SK-N-SH (cell line): ENCODE measurements around the gene SPAAR. TPM values are rescaled to one million over a fixed set of nuclear protein-coding genes. Genes with fewer than 3 reads are reported as not detected.

Source experiments
- CTCF ChIA-PET: fragments of 300-600, 350-600 bp; formaldehyde crosslinking; extraction: SDS; loops from one replicate; lab custom pipeline; 2021; lab: Yijun Ruan, JAX
- POLR2A ChIA-PET: fragments of 350-600 bp; sonication (Branson Sonifier 250); formaldehyde crosslinking; extraction: SDS; loops from one replicate; lab custom pipeline; 2020; ENCODE audit warnings: antibody characterized with exemption, inconsistent platforms; lab: Yijun Ruan, JAX
- DNase-seq: peaks from one replicate; pipeline ENCODE4 v3.0.0; 2012
- H2AFZ ChIP-seq: fragments of 200-600 bp; sonication (generic); 2 replicates; pipeline ENCODE4 v1.8.1; 2016; ENCODE audit warnings: antibody characterized with exemption, mild to moderate bottlenecking, low read depth
- H3F3A ChIP-seq: fragments of 200-600 bp; sonication (generic); replicated peaks from 2 replicates; pipeline ENCODE3; 2016; ENCODE audit warnings: antibody characterized with exemption, mild to moderate bottlenecking; ENCODE audit not compliant: insufficient read depth
- H3K27ac ChIP-seq, 2 experiments: fragments of 200-500 bp in 1 of 2; fragments of 200-600 bp in 1 of 2; sonication (Bioruptor generic) in 1 of 2; sonication (generic), shearing (Covaris generic) in 1 of 2; 2 replicates each; pipeline versions ENCODE4 v1.5.1 to v1.6.1; 2014 to 2016; ENCODE audit warnings: low read depth in 2 of 2, inconsistent platforms in 1 of 2, low read length in 1 of 2, mild to moderate bottlenecking in 1 of 2, mixed read lengths in 1 of 2
- H3K27me3 ChIP-seq: fragments of 200-600 bp; sonication (generic), shearing (Covaris generic); 2 replicates; pipeline ENCODE4 v1.6.1; 2016; ENCODE audit warnings: mixed run types; ENCODE audit not compliant: insufficient read depth
- H3K36me3 ChIP-seq, 2 experiments: fragments of 200-500 bp in 1 of 2; fragments of 200-600 bp in 1 of 2; sonication (Bioruptor generic) in 1 of 2; sonication (generic) in 1 of 2; replicated peaks in 1 of 2; 2 replicates each; pipeline versions ENCODE3 to v1.5.1; 2014 to 2016; ENCODE audit warnings: low read length in 1 of 2, mild to moderate bottlenecking in 1 of 2; ENCODE audit not compliant: insufficient read depth in 2 of 2, control insufficient read depth in 1 of 2
- H3K4me1 ChIP-seq, 2 experiments: fragments of 200-500 bp in 1 of 2; fragments of 200-600 bp in 1 of 2; sonication (Bioruptor generic) in 1 of 2; sonication (generic), shearing (Covaris generic) in 1 of 2; 2 replicates each; pipeline versions ENCODE4 v1.5.1 to v1.6.1; 2014 to 2016; ENCODE audit warnings: low read depth in 1 of 2, low read length in 1 of 2, mixed run types in 1 of 2; ENCODE audit not compliant: insufficient read depth in 2 of 2, control insufficient read depth in 1 of 2
- H3K4me2 ChIP-seq: fragments of 200-600 bp; sonication (generic), shearing (Covaris generic); 2 replicates; pipeline ENCODE4 v1.6.1; 2017; ENCODE audit warnings: mixed run types
- H3K4me3 ChIP-seq, 2 experiments: fragments of 200-500 bp in 1 of 2; fragments of 200-600 bp in 1 of 2; sonication (Bioruptor generic) in 1 of 2; sonication (generic), shearing (Covaris generic) in 1 of 2; 2 replicates each; pipeline versions ENCODE4 v1.5.1 to v1.8.1; 2014 to 2016; ENCODE audit warnings: low read depth in 2 of 2, inconsistent platforms in 1 of 2, low read length in 1 of 2, mild to moderate bottlenecking in 1 of 2, mixed read lengths in 1 of 2, moderate library complexity in 1 of 2
- H3K79me2 ChIP-seq: fragments of 200-600 bp; sonication (generic); 2 replicates; pipeline ENCODE4 v1.8.1; 2017; ENCODE audit warnings: mild to moderate bottlenecking; ENCODE audit not compliant: insufficient read depth
- H3K9ac ChIP-seq: fragments of 200-600 bp; sonication (generic); 2 replicates; pipeline ENCODE4 v1.6.1; 2017; ENCODE audit warnings: mixed run types
- H3K9me2 ChIP-seq: fragments of 200-600 bp; sonication (generic); 2 replicates; pipeline ENCODE4 v1.6.1; 2017; ENCODE audit warnings: mixed run types
- H3K9me3 ChIP-seq: fragments of 200-600 bp; sonication (generic); 2 replicates; pipeline ENCODE4 v1.6.1; 2017; ENCODE audit warnings: mixed run types, mild to moderate bottlenecking, moderate library complexity
- H4K20me1 ChIP-seq: fragments of 200-600 bp; sonication (generic); 2 replicates; pipeline ENCODE4 v1.6.1; 2017; ENCODE audit warnings: mild to moderate bottlenecking, mixed run types; ENCODE audit not compliant: insufficient read depth
- ELF1 ChIP-seq: IDR thresholded peaks from 2 replicates; pipeline ENCODE4 v1.4.0; 2012
- EP300 ChIP-seq, 2 experiments: IDR thresholded peaks; 2 replicates each; pipeline versions ENCODE4 v1.4.0 to v1.6.1; 2012; ENCODE audit warnings: borderline replicate concordance in 1 of 2, low read depth in 1 of 2, low read length in 1 of 2
- EZH2phosphoT487 ChIP-seq: fragments of 200-600 bp; sonication (generic); IDR thresholded peaks from 2 replicates; pipeline ENCODE4 v1.6.1; 2017; ENCODE audit warnings: low read depth, mixed run types, mild to moderate bottlenecking, antibody characterized with exemption, moderate library complexity, borderline replicate concordance
- GABPA ChIP-seq: IDR thresholded peaks from 2 replicates; pipeline ENCODE4 v1.4.0; 2012; ENCODE audit warnings: low read depth, mild to moderate bottlenecking
- IRF3 ChIP-seq: fragments of 150-350 bp; IDR thresholded peaks from 2 replicates; pipeline ENCODE4 v1.6.1; 2016; ENCODE audit warnings: mild to moderate bottlenecking, low read depth, low read length
- JUND ChIP-seq: IDR thresholded peaks from 2 replicates; pipeline ENCODE4 v1.4.0; 2012
- MAX ChIP-seq: IDR thresholded peaks from 2 replicates; pipeline ENCODE4 v1.4.0; 2012; ENCODE audit warnings: low read depth
- MXI1 ChIP-seq: IDR thresholded peaks from 2 replicates; pipeline ENCODE4 v1.6.1; 2012; ENCODE audit warnings: mild to moderate bottlenecking, low read depth, low read length, improper control_type of control experiment
- NFIC ChIP-seq: IDR thresholded peaks from 2 replicates; pipeline ENCODE4 v1.4.0; 2012; ENCODE audit warnings: borderline replicate concordance
- NRF1 ChIP-seq: IDR thresholded peaks from 2 replicates; pipeline ENCODE4 v1.6.1; 2012; ENCODE audit warnings: low read depth, mild to moderate bottlenecking, low read length
- REST ChIP-seq: IDR thresholded peaks from 2 replicates; pipeline ENCODE4 v1.6.1; 2012; ENCODE audit warnings: mild to moderate bottlenecking, low read depth, low read length, moderate library complexity
- RFX5 ChIP-seq: IDR thresholded peaks from 2 replicates; pipeline ENCODE4 v1.6.1; 2012; ENCODE audit warnings: mild to moderate bottlenecking, improper control_type of control experiment, low read length
- RXRA ChIP-seq: IDR thresholded peaks from 2 replicates; pipeline ENCODE4 v1.4.0; 2012; ENCODE audit warnings: low read depth, mild to moderate bottlenecking, borderline replicate concordance
- SIN3A ChIP-seq: IDR thresholded peaks from 2 replicates; pipeline ENCODE4 v1.6.1; 2012; ENCODE audit warnings: low read depth, mild to moderate bottlenecking, low read length, moderate library complexity, borderline replicate concordance
- SMC3 ChIP-seq: IDR thresholded peaks from 2 replicates; pipeline ENCODE4 v1.6.1; 2012; ENCODE audit warnings: low read depth, low read length, improper control_type of control experiment
- TAF1 ChIP-seq: IDR thresholded peaks from 2 replicates; pipeline ENCODE4 v1.6.1; 2012; ENCODE audit warnings: low read depth, mild to moderate bottlenecking, low read length, moderate library complexity, borderline replicate concordance
- TCF12 ChIP-seq: IDR thresholded peaks from 2 replicates; pipeline ENCODE4 v1.4.0; 2012
- USF2 ChIP-seq: fragments of 150-350 bp; IDR thresholded peaks from 2 replicates; pipeline ENCODE4 v1.6.1; 2017; ENCODE audit warnings: antibody characterized with exemption, low read length, low read depth, borderline replicate concordance
- YY1 ChIP-seq: IDR thresholded peaks from 2 replicates; pipeline ENCODE4 v1.4.0; 2012; ENCODE audit warnings: low read depth, mild to moderate bottlenecking
- WGBS: methylation state at CpG from one replicate; pipeline ENCODE4 v1.1.6; 2017; ENCODE audit warnings: low lambda C conversion rate; 5-methylcytosine and 5-hydroxymethylcytosine counted together
- polyA plus RNA-seq, 3 experiments: library from polyadenylated mRNA; depleted of rRNA; stranded (reverse); fragments of >200 nt; gene quantifications; 2 replicates each; pipeline ENCODE4 v1.2.3, GENCODE V29; 2012
- TF ChIP-seq, protein P1 (sequence below): IDR thresholded peaks from 2 replicates; pipeline ENCODE4; 2012
- TF ChIP-seq, protein P2 (sequence below): fragments of 200-600 bp; sonication (generic); IDR thresholded peaks from 2 replicates; pipeline ENCODE4 v1.6.1; 2017; ENCODE audit warnings: antibody characterized with exemption, mild to moderate bottlenecking, moderate library complexity
- TF ChIP-seq, protein P3 (sequence below): IDR thresholded peaks from 2 replicates; pipeline ENCODE4 v1.4.0; 2012; ENCODE audit warnings: low read depth, borderline replicate concordance

SPAAR gene
- polyA plus RNA-seq, 1 of the 3 experiments (the other 2 are of a cell fraction) = 0.13 TPM

DNA sequence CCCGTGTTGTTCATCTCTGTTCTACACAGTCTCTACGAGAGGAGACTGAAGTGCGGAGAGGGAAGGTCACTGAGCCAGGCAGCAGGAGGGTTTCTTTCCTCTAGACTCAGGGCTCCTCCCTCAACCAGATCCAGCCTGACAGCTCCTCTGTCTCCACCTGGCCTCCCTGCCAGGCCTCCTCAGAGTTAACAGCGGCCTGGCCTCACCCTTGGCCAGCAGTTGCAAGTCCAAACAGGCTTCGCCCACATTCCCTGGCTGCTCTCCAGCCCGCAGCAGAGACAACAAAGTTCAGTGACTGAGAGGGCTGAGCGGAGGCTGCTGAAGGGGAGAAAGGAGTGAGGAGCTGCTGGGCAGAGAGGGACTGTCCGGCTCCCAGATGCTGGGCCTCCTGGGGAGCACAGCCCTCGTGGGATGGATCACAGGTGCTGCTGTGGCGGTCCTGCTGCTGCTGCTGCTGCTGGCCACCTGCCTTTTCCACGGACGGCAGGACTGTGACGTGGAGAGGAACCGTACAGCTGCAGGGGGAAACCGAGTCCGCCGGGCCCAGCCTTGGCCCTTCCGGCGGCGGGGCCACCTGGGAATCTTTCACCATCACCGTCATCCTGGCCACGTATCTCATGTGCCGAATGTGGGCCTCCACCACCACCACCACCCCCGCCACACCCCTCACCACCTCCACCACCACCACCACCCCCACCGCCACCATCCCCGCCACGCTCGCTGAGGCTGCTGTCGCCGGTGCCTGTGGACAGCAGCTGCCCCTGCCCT lies 3.2 kb upstream of the SPAAR start, which contains the start of gene HRCT1:
Gene HRCT1 (plus strand): TSS at position 291 of the 768 bp plus-strand sequence. CDS start 86 bp downstream, at position 377.
- whole genome bisulfite sequencing = 77% methylated on average over 24 of the region's 30 CpGs
- H3K36me3 ChIP-seq = no peaks in the 10 kb centered on the region
- DNase-seq = no peak
- H4K20me1 ChIP-seq = no peaks in the 10 kb centered on the region
- H3K4me2 ChIP-seq = peak within 1 kb of the TSS; percentile 50
- no peak within 1 kb of the TSS for H3K4me3 ChIP-seq
- H3K9me2 ChIP-seq = no peaks in the 10 kb centered on the region
- peak within 1 kb of the TSS; percentile 68; the same call in 1 of the 2 replicates for H3K9ac ChIP-seq
- no peaks in the 10 kb centered on the region for H3K27me3 ChIP-seq
- H2AFZ ChIP-seq = peak within 1 kb of the TSS; percentile 26; the same call in 1 of the 2 replicates
- peaks cover 38 to 46% of the 10 kb centered on the region in 2 experiments; a peak in 3 of 4 replicates for H3K4me1 ChIP-seq
- peaks cover 37% of the 10 kb centered on the region for H3F3A ChIP-seq
- CTCF ChIA-PET = interaction anchor here (1.0 to 7.0 kb wide), 8 partner anchors 15 to 231 kb away, joined by 3 to 94 read pairs (median 3); partner anchors contain the start of gene GLIPR2
- no peaks in the 10 kb centered on the region for H3K9me3 ChIP-seq
- POLR2A ChIA-PET = interaction anchor here (2.2 kb wide), 1 partner anchor 39 kb away, joined by 5 read pairs; no protein-coding TSS in a partner anchor
- H3K27ac ChIP-seq = peak within 1 kb of the TSS; percentile 89 to 98
- no peaks in the 10 kb centered on the region; the same call in 1 of the 2 replicates for H3K79me2 ChIP-seq
- TF ChIP-seq JUND (no peak), NFIC (peak; percentile 99), IRF3 (no peak), TCF12 (peak; percentile 88), RFX5 (no peak), ELF1 (no peak), NRF1 (no peak), EZH2phosphoT487 (no peak), TAF1 (no peak), SIN3A (peak; percentile 76; the same call in 1 of the 2 replicates), SMC3 (no peak; the same call in 1 of the 2 replicates), YY1 (no peak), MAX (peak; percentile 86), MXI1 (no peak), USF2 (no peak), EP300 (IDR thresholded peaks at IDR 0.05; ENCODE audit: borderline replicate concordance in 1 of 2, low read depth in 1 of 2, low read length in 1 of 2) (peak in 1 of 2 experiments; percentile 78; a peak in 1 of 4 replicates), GABPA (no peak), RXRA (peak; percentile 65; the same call in 1 of the 2 replicates), REST (peak; percentile 64)
- TF ChIP-seq, protein P1, sequence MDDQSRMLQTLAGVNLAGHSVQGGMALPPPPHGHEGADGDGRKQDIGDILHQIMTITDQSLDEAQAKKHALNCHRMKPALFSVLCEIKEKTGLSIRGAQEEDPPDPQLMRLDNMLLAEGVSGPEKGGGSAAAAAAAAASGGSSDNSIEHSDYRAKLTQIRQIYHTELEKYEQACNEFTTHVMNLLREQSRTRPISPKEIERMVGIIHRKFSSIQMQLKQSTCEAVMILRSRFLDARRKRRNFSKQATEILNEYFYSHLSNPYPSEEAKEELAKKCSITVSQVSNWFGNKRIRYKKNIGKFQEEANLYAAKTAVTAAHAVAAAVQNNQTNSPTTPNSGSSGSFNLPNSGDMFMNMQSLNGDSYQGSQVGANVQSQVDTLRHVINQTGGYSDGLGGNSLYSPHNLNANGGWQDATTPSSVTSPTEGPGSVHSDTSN = peak; percentile 80
- TF ChIP-seq, protein P2, sequence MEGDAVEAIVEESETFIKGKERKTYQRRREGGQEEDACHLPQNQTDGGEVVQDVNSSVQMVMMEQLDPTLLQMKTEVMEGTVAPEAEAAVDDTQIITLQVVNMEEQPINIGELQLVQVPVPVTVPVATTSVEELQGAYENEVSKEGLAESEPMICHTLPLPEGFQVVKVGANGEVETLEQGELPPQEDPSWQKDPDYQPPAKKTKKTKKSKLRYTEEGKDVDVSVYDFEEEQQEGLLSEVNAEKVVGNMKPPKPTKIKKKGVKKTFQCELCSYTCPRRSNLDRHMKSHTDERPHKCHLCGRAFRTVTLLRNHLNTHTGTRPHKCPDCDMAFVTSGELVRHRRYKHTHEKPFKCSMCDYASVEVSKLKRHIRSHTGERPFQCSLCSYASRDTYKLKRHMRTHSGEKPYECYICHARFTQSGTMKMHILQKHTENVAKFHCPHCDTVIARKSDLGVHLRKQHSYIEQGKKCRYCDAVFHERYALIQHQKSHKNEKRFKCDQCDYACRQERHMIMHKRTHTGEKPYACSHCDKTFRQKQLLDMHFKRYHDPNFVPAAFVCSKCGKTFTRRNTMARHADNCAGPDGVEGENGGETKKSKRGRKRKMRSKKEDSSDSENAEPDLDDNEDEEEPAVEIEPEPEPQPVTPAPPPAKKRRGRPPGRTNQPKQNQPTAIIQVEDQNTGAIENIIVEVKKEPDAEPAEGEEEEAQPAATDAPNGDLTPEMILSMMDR = no peak
- TF ChIP-seq, protein P3, sequence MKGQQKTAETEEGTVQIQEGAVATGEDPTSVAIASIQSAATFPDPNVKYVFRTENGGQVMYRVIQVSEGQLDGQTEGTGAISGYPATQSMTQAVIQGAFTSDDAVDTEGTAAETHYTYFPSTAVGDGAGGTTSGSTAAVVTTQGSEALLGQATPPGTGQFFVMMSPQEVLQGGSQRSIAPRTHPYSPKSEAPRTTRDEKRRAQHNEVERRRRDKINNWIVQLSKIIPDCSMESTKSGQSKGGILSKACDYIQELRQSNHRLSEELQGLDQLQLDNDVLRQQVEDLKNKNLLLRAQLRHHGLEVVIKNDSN = no peak
